GM19351 (cell line): Measurements from ENCODE around the gene KLHL18.
"Not testable (repeated sequence)": the region's sequence is repeated elsewhere in the genome, so short reads cannot be mapped to it uniquely, and the experiment has no call there.

Source experiments
- ATAC-seq: cut with Tn5 transposase; IDR thresholded peaks from one replicate; pipeline ENCODE4 v1.9.1; 2021; ENCODE audit warnings: mild to moderate bottlenecking, moderate library complexity; ENCODE audit not compliant: unreplicated experiment

The KLHL18 gene

DNA sequence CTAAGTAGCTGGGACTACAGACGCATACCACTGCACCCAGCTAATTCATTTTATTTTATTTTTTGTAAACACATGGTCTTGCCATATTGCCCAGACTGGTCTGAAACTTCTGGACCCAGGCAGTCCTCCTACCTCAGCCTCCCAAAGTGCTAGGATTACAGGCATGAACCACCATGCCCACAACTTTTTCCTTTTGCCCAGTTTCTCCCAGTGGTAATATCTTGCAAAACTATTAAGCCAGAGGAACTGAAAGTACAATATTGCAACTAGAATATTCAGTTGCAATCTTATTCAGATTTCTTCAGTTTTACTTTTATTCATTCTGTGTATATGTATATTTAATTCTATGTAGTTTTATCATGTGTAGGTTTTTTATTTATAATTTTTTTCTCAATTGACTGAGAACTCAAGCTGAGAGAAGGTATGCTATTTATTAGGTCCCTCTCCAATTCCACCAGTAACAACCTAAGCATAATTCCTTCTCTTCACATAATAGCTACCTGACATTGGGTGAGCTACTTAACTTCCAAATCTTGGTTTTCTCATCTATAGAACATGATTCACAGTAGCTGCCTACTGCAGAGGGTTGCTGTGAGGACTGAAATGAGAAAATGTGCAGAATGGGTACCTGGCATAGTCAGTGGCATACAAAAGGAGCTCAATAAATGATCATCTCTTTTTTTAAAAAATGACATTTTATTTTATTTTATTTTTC, 30.8 kb downstream of the KLHL18 start:
- ATAC-seq, result no peak

DNA sequence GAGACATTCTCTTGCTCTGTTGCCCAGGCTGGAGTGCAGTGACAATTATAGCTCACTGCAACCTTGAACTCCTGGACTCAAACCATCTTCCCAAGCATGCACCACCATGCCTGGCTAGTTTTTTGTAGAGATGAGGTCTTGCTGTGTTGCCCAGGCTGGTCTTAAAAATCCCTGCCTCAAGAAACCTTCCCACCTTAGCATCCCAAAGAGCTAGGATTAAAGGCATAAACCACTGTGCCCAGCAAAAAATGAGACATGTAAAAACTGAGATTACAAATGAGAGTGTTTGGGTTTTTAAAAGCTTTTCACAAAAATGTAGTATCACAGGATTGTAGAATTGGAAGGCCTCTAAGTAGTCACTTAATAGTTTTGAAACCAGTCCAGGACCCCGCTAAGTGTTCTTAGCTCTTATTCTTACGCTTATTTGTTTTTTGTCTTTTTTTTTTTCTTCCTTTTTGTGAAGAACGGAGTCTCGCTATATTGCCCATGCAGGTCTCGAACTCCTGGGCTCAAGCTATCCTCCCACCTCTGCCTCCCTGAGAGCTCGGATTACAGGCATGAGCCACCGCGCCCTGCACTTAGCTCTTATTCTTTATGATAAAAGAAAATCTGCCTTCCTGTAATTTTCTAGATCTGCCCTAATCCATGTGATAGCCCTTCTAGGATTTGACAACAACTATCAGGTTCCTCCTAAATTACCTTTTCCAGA, 31.5 kb downstream of the KLHL18 start:
- ATAC-seq, result no peak

DNA sequence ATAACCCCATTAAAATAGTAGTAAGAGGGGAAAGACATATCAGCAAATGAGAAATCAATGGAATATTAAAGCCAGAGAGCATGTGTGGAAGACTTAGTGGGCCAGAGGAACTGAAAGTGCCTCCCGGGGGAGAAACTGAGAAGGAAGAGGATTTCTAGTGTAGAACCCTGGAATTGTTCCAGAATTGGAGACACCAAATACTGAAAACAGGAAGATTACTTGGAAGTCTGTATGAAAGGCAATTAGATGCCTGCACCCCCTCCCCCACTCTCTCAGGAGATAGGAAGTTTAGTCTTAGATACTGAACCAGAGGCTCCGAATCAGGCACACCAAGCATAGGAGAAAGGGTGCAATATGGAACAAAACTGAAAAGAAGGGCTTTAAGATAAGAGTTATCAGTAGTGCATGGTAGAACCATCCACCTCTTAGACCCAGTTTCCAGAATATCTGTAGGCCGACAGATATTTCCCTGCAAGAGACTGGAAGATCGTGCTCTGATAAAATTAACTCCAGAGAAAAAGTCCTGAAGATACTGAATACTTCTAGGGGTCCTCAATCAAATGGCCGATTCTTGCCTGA, 32.4 kb downstream of the KLHL18 start:
- no peak for ATAC-seq

DNA sequence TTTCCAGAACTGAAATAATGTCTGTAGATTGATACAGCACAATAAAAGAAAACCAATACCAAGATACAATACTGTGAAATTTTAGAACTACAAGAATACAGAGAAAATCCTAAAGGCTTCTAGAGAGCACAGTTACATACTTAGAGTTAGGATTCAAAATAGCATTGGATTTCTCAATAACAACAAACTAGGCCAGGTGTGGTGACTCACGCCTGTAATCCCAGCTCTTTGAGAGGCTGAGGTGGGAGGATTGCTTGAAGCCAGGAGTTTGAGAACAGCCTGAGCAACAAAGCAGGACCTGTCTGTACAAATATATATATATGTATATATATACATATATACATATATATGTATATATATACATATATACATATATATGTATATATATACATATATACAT, 33.4 kb downstream of the KLHL18 start:
- ATAC-seq, result not testable (repeated sequence)

DNA sequence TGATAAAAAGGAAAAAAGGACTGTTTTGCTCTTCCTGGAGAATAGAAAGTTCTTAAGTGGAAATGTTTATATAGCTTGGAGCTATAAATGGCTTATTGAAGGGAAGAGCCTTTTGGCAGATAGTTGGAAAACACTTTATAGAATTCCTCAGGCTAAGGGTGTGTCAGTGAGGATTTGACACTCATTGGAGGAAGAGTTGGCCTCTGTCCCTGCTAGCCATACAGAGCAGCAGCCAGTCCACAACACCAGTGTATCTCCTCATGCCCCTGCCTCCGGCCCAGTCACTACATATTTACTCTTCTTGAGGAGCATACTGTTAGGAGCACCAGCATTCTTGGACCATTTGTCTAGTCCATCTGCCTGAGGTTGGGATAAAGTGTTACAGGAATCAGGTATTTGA, 36.2 kb downstream of the KLHL18 start:
- ATAC-seq, result no peak

DNA sequence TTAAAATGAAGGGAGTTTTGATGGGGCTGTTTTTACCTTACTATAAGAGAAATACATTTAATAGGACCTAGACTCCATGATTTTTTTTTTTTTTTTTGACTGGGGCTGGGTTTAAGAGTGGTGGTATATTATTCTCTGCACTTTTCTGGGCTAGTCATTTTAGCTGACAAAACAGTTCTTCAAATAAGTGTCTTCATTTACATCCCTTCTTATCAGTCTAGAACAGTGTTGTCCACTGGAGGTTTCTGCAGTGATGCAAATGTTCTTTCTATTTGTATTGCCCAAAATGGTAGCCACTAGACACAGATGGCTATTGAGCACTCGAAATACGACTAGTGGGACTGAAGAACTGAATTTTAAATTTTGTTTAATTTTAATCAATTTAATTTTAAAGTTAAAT, 37.2 kb downstream of the KLHL18 start:
- ATAC-seq, result no peak

DNA sequence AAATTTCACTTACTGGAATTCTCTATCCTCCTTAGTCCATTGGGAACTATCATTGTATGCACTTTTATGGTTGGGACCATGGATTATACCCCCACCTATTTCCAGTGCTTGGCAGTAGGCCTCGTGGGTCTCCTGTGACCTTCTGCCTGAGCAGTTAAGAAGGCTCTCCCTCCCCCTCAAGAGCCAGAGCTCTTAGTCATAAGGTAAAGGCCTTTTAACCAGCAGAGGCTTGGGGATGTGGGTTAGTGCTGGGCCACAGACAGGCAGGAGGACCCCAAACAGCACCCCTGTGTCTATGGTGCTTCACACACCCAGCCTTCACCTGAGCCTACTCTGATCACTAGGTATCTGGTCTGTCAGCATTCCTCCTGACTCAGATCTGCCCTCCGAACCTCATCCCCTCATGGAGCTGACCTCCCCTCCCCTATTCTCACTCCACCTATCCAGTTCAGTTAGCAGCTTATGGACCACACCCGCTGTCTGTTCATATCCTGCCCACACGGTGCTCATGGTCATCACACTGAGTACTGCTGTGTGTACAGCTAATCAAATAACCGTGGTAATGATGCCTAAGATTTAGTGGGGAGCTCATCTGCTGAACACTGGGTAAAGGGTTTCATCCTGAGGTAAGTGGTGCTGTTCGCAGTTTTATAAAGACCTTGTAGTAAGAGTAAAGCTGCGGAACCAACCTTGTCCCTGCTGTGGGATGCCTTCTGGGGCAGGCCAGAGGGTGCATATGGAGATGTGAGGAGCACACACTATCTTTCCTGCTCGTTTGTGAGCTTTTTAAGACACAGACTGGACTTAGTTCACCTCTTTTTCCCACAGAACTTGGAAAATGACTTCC, 40.9 kb downstream of the KLHL18 start:
- no peak for ATAC-seq

DNA sequence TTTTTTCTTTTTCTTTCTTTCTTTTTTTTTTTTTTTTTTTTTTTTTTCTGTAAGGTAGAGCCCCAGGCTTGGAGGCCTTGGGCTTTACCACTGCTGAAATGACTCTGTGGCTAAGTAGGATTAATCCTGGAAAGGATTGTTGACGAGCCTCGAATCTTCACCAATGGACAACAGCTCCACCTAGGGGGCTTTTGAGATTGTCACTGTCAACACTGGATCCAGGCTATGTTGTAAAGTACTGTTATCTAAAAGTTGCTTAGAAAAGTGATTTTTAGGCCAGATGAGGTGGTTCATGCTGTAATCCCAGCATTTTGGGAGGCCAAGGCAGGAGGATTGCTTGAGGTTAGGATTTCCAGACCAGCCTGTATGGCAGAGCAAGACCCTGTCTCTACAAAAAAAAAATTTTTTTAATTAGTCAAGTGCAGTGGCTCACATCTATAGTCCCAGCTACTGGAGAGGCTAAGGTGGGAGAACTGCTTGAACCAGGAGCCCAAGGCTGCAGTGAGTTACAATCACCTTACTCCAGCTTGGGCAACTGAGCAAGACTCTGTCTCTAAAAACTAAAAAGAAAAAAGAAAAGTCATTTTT, 41.6 kb downstream of the KLHL18 start:
- ATAC-seq, result no peak

DNA sequence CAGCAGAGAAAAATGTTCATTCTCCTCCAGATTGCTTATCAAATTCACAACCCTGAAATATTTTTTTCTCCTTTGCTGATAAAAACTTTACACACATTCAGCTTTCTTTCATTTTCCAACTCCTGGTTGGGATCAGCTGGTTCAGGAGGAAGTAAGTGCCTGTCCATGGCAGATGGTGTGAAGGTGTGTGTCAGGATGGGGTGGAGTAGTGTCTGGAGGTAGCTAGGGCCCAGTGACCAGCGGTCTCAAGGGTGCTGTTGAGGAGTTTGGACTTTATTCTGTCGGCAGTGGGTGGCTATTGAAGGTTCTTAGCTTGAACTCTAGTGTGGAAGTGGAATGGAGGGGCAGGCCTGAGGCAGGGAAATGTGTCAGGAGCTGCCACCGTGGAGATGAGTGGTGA, 51.2 kb downstream of the KLHL18 start:
- no peak for ATAC-seq

DNA sequence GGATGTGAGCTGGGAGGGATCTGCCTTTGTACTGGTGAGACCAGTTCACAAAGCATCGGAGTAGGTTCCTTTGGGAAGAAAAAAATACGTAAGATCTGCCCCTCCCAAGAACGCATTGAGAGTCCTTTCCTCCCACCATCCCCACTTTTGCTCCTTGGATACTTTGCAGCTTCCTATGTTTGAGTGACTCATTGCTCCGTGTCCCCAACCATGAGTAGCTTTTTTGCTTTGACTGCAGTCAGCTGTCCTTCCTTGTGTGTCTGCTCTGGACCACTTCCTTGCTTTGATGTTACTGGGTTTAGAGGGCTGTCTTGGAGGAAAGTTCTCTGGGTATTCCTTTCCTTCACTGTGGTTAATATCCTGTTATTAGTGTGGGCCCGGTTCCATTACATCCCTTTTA, 54.9 kb downstream of the KLHL18 start:
- ATAC-seq, result no peak

DNA sequence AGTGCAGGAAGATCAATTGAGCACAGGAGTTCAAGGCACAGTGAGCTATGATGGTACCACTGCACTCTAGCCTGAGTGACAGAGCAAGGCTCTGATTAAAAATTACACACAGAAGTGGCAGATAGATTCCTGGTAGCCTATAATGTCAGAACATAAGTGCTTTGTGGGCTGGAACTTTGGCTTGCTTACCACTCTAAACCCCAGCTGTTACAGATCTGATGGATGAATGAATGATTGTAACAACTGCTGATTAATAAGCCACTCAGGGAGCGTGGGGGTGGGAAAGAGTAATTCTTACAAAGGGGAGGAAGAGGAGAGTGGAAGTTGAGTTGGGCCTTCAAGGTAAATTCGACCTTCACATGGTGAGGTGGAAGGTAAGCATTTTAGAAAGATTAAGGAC, 57.2 kb downstream of the KLHL18 start:
- ATAC-seq, result no peak

DNA sequence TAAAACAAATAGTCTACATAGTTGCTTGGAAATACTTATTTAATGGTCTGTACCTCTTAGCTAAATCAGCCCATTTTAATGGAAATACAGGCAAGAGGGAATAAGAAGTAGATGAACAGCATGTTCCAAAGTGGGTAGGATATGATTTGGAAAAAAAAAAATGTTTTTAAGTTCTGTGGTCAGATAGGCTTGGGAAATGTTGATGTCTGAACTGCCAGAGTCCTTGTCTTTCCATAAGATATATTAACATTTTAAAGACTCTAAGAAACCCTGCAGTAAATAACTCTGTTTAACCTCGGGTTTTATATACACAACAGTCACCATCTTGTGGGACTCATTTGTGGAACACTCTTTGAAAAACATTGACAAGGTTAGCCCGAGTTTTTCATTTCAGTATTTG, 58.1 kb downstream of the KLHL18 start:
- ATAC-seq, result no peak

DNA sequence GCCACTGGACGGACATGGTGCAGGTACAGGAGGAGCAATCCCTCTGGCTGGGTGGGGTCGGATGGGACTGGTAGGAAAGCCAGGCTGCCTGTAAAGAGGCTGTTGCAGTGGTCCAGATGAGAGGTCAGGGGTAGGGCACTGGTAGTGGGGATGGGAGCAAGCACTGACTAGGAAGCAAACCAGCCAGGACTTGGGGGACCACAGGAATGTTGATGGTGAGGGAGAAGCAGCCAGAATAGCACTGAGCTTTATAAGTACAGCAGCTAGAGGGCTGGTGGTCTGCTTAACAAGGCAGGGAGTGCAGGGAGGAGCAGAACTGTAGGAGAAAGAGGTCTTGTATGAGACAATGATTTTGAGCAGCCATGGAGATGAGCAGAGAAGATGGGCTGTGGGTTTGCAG, 59.4 kb downstream of the KLHL18 start:
- no peak for ATAC-seq

DNA sequence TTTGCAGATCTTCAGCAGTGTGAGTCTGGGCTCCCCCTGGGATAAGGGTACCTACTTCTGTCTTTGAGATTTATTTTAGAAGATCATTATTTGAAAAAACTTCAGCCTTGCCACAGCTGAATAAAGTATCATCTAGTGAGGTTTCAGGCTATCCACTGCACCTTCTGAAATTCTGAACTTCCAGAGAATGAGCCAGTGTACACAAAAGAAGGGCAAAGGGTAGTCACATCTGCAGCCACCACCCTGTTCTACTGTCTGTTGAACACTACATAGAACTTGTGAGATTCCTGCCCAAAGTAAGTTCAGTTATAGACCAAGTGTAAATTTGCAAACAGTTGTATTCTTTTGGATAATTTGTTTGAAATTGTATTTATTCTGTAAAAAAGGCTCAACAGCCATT, 60.1 kb downstream of the KLHL18 start:
- no peak for ATAC-seq

DNA sequence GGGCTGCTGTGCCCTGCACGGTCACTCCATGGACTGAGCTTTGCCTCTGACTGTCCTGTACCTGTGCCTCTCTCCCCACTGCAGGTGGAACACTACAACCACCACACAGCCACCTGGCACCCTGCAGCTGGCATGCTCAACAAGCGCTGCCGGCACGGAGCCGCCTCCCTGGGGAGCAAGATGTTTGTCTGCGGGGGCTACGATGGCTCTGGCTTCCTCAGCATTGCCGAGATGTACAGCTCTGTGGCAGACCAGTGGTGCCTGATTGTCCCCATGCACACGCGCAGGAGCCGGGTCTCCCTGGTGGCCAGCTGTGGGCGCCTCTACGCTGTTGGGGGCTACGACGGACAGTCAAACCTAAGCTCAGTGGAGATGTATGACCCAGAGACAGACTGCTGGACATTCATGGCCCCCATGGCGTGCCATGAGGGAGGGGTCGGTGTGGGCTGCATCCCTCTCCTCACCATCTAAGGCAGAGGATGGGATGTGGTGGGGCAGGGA, 60.8 kb downstream of the KLHL18 start:
- no peak for ATAC-seq

DNA sequence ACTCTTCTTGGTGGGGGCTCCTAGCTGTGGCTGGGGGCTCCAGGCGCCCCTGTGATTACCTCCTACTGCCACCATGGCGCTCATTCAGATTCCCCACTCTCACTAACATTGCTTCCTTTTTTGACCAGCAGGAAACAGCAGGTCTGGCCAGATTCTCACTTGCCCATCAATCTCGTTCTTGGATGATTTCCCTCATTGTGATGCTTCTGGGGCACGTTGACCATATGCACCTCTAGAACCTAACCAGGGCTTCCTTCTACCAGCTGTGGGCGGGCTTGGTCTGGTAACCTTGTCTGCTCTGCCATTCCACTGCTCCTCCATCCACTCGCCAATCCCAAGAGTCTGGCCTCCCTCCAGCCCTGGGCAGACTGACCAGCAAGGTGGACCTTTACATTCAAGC, 62.2 kb downstream of the KLHL18 start:
- no peak for ATAC-seq

DNA sequence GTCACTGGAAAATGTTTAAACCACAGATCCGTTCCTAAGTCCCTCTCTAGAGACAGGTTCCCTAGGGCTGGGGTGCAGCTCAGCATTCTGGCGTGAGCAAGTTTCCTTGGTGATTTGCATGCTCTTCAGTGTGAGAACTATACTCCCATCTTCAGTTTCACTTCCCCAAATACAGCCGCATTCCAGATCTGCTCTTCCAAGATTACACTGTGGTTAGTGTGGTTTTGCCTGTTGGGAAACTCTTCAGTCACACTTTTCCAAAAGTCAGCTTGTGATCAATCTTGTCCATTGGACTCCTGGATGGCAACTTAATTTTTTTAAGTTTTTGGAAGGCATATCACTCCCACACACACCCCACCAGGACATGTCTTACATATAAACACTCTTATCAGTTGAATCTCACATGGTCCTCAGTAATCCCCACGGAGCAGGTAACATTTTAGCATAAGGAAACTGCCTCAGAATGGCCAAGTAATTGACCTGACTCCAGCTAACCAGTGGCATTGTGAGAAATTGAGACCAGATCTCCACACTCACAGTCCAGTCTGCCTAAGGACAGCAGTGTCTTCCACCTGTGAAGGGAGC, 64.6 kb downstream of the KLHL18 start:
- no peak for ATAC-seq

DNA sequence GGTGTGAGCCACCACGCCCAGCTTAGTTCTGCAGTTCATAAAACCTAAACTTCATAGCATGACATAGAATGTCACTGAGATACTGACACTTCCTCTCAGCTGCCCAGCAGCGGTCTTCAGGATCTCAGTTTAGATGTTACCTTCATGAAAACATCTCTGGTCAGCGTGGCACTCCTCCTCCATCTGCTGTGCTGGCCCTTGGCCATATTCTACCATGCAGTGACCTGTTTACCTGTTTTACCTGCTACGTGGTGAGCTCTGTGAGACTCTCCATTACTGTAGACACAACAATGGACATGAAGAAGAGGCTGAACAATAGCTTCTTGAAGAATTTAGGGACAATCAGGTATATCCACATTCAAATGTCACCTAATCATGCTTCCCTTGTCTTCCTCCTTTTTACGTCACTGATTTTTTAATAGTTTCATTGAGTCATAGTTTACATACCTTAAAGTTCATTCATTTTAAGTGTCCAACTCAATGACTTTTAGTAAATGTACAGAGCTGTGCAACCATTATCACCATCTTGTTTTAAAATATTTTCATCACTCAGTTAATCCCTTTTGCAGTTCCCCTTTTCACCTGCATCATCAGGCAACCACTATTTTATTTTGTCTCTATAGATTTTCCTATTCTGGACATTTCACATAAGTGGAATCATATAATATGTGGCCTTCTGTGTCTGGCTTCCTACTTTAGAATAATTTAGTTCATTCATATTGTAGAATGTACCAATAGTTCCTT, 65.8 kb downstream of the KLHL18 start:
- ATAC-seq, result no peak

DNA sequence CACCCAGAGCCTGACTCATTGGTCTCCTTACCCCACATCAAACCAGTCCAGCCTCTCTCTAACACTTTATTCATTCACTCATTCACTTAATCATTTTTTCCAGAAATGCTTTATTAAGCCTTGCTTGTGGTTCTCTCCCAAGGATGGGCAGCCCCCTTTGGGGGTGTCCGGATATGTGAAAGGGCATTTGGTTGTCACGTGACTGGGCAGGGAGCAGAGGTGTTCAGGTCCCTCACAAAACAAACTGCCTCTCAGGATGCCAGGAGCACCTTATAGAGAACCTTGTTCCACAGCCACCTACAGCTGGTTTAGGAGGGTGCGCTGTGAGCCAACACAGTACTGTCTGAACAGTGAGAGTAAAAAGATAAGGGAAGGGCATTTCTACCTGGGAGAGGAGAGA, 72.3 kb downstream of the KLHL18 start:
- no peak for ATAC-seq

DNA sequence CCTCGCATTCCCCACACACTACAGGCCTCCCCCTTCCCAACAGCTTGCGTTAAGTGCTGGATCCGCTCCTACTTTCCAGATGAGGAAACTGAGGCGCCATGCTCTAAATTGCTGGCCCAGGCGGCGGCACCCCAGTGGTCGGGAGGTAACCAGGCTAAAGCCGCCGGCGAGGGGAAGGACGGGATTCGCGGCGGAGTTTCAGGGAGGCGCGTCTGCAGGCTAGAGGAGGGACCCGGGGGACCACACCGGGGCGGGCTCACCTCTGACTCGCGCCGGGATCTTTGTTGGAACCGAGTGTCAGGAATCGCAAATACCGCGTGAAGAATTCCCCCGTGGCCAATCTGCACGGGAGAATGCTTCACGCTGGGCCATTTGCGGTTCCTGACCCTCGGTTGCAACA, 73.5 kb downstream of the KLHL18 start:
- no peak for ATAC-seq
